ENCODE data around the gene NCAM1. TPM values are rescaled to one million over a fixed set of nuclear protein-coding genes. Genes with fewer than 3 reads are reported as not detected.

Gene NCAM1
- total RNA-seq, 1 experiment from 2014 or later, result 0.22 TPM

- CTCF ChIA-PET, result no interaction called here
- POLR2A ChIA-PET, result no interaction called here
- Histone ChIP-seq H3K27me3 (ENCODE audit: insufficient read depth, low read length) (peaks cover 31% of the 10 kb centered on the region), H3K4me1 (ENCODE audit: control insufficient read depth in 1 of 2, insufficient read depth in 2 of 2, low read length in 2 of 2) (no peaks in the 10 kb centered on the region), H3K36me3 (ENCODE audit: control insufficient read depth in 1 of 2, insufficient read depth in 2 of 2, low read length in 2 of 2) (no peaks in the 10 kb centered on the region), H4K20me1 (ENCODE audit: insufficient read depth) (no peaks in the 10 kb centered on the region; the same call in 1 of the 2 replicates), H3K27ac (ENCODE audit: low read depth, low read length) (no peak overlapping the region), H3K4me3 (replicated peaks in 1 of 2; ENCODE audit: low read depth in 1 of 2, low read length in 2 of 2) (no peak overlapping the region), H3K4me2 (ENCODE audit: low read length) (no peak overlapping the region), H3K9me3 (ENCODE audit: control insufficient read depth in 1 of 2, insufficient read depth in 1 of 2, low read depth in 1 of 2, low read length in 2 of 2) (no peaks in the 10 kb centered on the region), H3K9ac (ENCODE audit: low read length) (no peak overlapping the region), H3K79me2 (ENCODE audit: insufficient read depth, low read length) (no peaks in the 10 kb centered on the region), H2AFZ (ENCODE audit: low read depth, low read length, poor library complexity, severe bottlenecking) (no peak overlapping the region), H3K9me2 (ENCODE audit: insufficient read depth) (no peaks in the 10 kb centered on the region)
- TF ChIP-seq TCF7L2 (IDR thresholded peaks at IDR 0.05; ENCODE audit: borderline replicate concordance, extremely low read depth, insufficient read depth, insufficient read length), result no peak
- TF ChIP-seq FOSL1 (IDR thresholded peaks at IDR 0.05; ENCODE audit: low read depth), result no peak
- intact Hi-C loops (cut with micrococcal nuclease), result no loop called here
- no TSS peak for BruUV-seq (replicated peaks)
- ATAC-seq, result no peak
- RAD21 ChIA-PET (ENCODE audit: low non-redundant PET in 1 of 2, low total read pairs in 2 of 2, uncharacterized antibody in 2 of 2, unreplicated experiment in 2 of 2), result no interaction called here
- DNase-seq (ENCODE audit: low read depth, low spot score), result no peak
Measured at GRCh38 chr11:112996994-112997393, 35.8 kb downstream of the NCAM1 start.

GRCh38 chr11:112997857-112998466 lies 36.7 kb downstream of the NCAM1 start:
- Histone ChIP-seq H3K4me1 (ENCODE audit: control insufficient read depth in 1 of 2, insufficient read depth in 2 of 2, low read length in 2 of 2) (no peaks in the 10 kb centered on the region), H4K20me1 (ENCODE audit: insufficient read depth) (no peaks in the 10 kb centered on the region; the same call in 1 of the 2 replicates), H3K27ac (ENCODE audit: low read depth, low read length) (no peak overlapping the region), H3K9me3 (ENCODE audit: control insufficient read depth in 1 of 2, insufficient read depth in 1 of 2, low read depth in 1 of 2, low read length in 2 of 2) (no peaks in the 10 kb centered on the region), H3K36me3 (ENCODE audit: control insufficient read depth in 1 of 2, insufficient read depth in 2 of 2, low read length in 2 of 2) (no peaks in the 10 kb centered on the region), H3K79me2 (ENCODE audit: insufficient read depth, low read length) (no peaks in the 10 kb centered on the region), H3K4me3 (replicated peaks in 1 of 2; ENCODE audit: low read depth in 1 of 2, low read length in 2 of 2) (no peak overlapping the region), H3K9ac (ENCODE audit: low read length) (no peak overlapping the region), H2AFZ (ENCODE audit: low read depth, low read length, poor library complexity, severe bottlenecking) (no peak overlapping the region), H3K4me2 (ENCODE audit: low read length) (no peak overlapping the region), H3K27me3 (ENCODE audit: insufficient read depth, low read length) (peaks cover 36% of the 10 kb centered on the region), H3K9me2 (ENCODE audit: insufficient read depth) (no peaks in the 10 kb centered on the region)
- ChIA-PET RAD21 (ENCODE audit: low non-redundant PET in 1 of 2, low total read pairs in 2 of 2, uncharacterized antibody in 2 of 2, unreplicated experiment in 2 of 2) (no interaction called here), CTCF (no interaction called here), POLR2A (no interaction called here)
- DNase-seq (ENCODE audit: low read depth, low spot score) (no peak), ATAC-seq (no peak)
- no TSS peak for BruUV-seq (replicated peaks)
- intact Hi-C loops (cut with micrococcal nuclease), result no loop called here
- TF ChIP-seq SRF (IDR thresholded peaks at IDR 0.05; ENCODE audit: low read depth), result no peak
- TF ChIP-seq ATF3 (IDR thresholded peaks at IDR 0.05), result no peak
- TF ChIP-seq ELF1 (IDR thresholded peaks at IDR 0.05; ENCODE audit: borderline replicate concordance, low read depth), result no peak
- no peak for TF ChIP-seq ZBTB33 (IDR thresholded peaks at IDR 0.05; ENCODE audit: extremely low read depth, insufficient replicate concordance, low read length)
- TF ChIP-seq YY1 (IDR thresholded peaks at IDR 0.05; ENCODE audit: extremely low read depth, insufficient replicate concordance, low read depth, low read length), result no peak
- TF ChIP-seq CEBPB (IDR thresholded peaks at IDR 0.05; ENCODE audit: low read depth), result no peak
